Cardiac muscle cell (in vitro differentiated cells and primary cell): ENCODE measurements around the gene DIP2A. TPM values are rescaled to one million over a fixed set of nuclear protein-coding genes. Genes with fewer than 3 reads are reported as not detected.
"Not testable (repeated sequence)": the region's sequence is repeated elsewhere in the genome, so short reads cannot be mapped to it uniquely, and the experiment has no call there.

Source experiments
- DNase-seq, 2 donors: peaks; one replicate each; pipeline versions ENCODE4 v3.0.0 to v3.0.0-alpha.2; 2010 to 2017; ENCODE audit warnings: low read depth in 1 of 2, low spot score in 1 of 2
- H3K27ac ChIP-seq: fragments of 200-600 bp; sonication (generic); 2 replicates; pipeline ENCODE4 v1.5.1; 2016
- H3K27me3 ChIP-seq: fragments of 200-600 bp; sonication (generic); 2 replicates; pipeline ENCODE4 v1.6.0; 2016; ENCODE audit warnings: control low read depth
- H3K36me3 ChIP-seq: fragments of 200-600 bp; sonication (generic); 2 replicates; pipeline ENCODE4 v1.5.1; 2016; ENCODE audit warnings: control low read depth
- H3K4me1 ChIP-seq: fragments of 200-600 bp; sonication (generic); 2 replicates; pipeline ENCODE4 v1.8.1; 2017; ENCODE audit warnings: low read depth, mild to moderate bottlenecking, mixed run types
- H3K4me3 ChIP-seq: fragments of 200-600 bp; sonication (generic); 2 replicates; pipeline ENCODE4 v1.5.1; 2016; ENCODE audit warnings: mild to moderate bottlenecking
- H3K9me3 ChIP-seq: fragments of 200-600 bp; sonication (generic); 2 replicates; pipeline ENCODE4 v1.5.1; 2017; ENCODE audit warnings: low read depth, mild to moderate bottlenecking, control low read depth
- CTCF ChIP-seq: IDR thresholded peaks from 2 replicates; pipeline ENCODE4 v1.5.1; 2012; ENCODE audit warnings: low read depth, mild to moderate bottlenecking, low read length
- polyA plus RNA-seq: library from polyadenylated mRNA; unstranded; fragments of >200 nt; fragmentation: Nextera tagmentation; extraction: Ambion mirVana; gene quantifications from 2 replicates; pipeline ENCODE4 v1.2.1, GENCODE V29; 2016
- total RNA-seq: library from RNA; depleted of rRNA; stranded (reverse); fragments of >200 nt; gene quantifications from 2 replicates; pipeline ENCODE4 v1.2.3, GENCODE V29; 2016

Gene DIP2A
- total and polyA plus RNA-seq, 2 experiments from 2014 or later = 21.7 to 42.2 TPM

GRCh38 chr21:46570119-46570518 lies 111.4 kb downstream of the DIP2A start:
- Histone ChIP-seq H3K36me3 (peaks cover 34% of the 10 kb centered on the region), H3K4me1 (no peaks in the 10 kb centered on the region), H3K4me3 (no peak overlapping the region), H3K27me3 (no peaks in the 10 kb centered on the region), H3K27ac (no peak overlapping the region), H3K9me3 (no peaks in the 10 kb centered on the region)
- DNase-seq = no peak
- no peak for TF ChIP-seq CTCF

GRCh38 chr21:46570631-46571030 lies 111.9 kb downstream of the DIP2A start:
- no peak for DNase-seq
- no peak for TF ChIP-seq CTCF
- Histone ChIP-seq H3K4me1 (no peaks in the 10 kb centered on the region), H3K27me3 (no peaks in the 10 kb centered on the region), H3K4me3 (no peak overlapping the region), H3K27ac (no peak overlapping the region), H3K9me3 (no peaks in the 10 kb centered on the region), H3K36me3 (peaks cover 30% of the 10 kb centered on the region)

- no peak for TF ChIP-seq CTCF
- Histone ChIP-seq H3K4me1 (no peaks in the 10 kb centered on the region), H3K36me3 (peaks cover 24% of the 10 kb centered on the region), H3K27ac (no peak overlapping the region), H3K9me3 (no peaks in the 10 kb centered on the region), H3K4me3 (no peak overlapping the region), H3K27me3 (no peaks in the 10 kb centered on the region)
- DNase-seq = no peak
Observed at GRCh38 chr21:46572850-46573249, 114.2 kb downstream of the DIP2A start.

GRCh38 chr21:46577786-46578185 lies 119.1 kb downstream of the DIP2A start:
- not testable (repeated sequence) for H3K27ac ChIP-seq, H3K9me3 ChIP-seq, H3K27me3 ChIP-seq, H3K36me3 ChIP-seq, DNase-seq, H3K4me1 ChIP-seq, H3K4me3 ChIP-seq

- not testable (repeated sequence) for H3K4me1 ChIP-seq, DNase-seq, H3K27me3 ChIP-seq, H3K27ac ChIP-seq, H3K36me3 ChIP-seq, H3K9me3 ChIP-seq, H3K4me3 ChIP-seq
Observed at GRCh38 chr21:46579394-46579793, 120.7 kb downstream of the DIP2A start.

GRCh38 chr21:46581780-46582307 lies 123.2 kb downstream of the DIP2A start:
- no peaks in the 10 kb centered on the region for H3K27me3 ChIP-seq
- no peaks in the 10 kb centered on the region for H3K9me3 ChIP-seq
- H3K27ac ChIP-seq = no peak overlapping the region
- TF ChIP-seq CTCF = no peak
- no peak overlapping the region for H3K4me3 ChIP-seq
- no peaks in the 10 kb centered on the region for H3K36me3 ChIP-seq
- DNase-seq = no peak
- H3K4me1 ChIP-seq = no peaks in the 10 kb centered on the region
